AG09319 (cell line): Measurements from ENCODE around the gene VCP.

ENCODE experiments used
- DNase-seq: peaks from one replicate; pipeline ENCODE4 v3.0.0-alpha.2; 2010; ENCODE audit warnings: low read depth; ENCODE audit errors: extremely low read depth
- TF ChIP-seq, protein P1 (sequence below): IDR thresholded peaks from 2 replicates; pipeline ENCODE4 v1.5.1; 2011; ENCODE audit warnings: low read depth, mild to moderate bottlenecking, inconsistent platforms, low read length, moderate library complexity

The VCP gene

GRCh38 chr9:35071814-35072460 is 488 bp downstream of the VCP start:
- DNase-seq: peak; percentile 70
- TF ChIP-seq, protein P1, sequence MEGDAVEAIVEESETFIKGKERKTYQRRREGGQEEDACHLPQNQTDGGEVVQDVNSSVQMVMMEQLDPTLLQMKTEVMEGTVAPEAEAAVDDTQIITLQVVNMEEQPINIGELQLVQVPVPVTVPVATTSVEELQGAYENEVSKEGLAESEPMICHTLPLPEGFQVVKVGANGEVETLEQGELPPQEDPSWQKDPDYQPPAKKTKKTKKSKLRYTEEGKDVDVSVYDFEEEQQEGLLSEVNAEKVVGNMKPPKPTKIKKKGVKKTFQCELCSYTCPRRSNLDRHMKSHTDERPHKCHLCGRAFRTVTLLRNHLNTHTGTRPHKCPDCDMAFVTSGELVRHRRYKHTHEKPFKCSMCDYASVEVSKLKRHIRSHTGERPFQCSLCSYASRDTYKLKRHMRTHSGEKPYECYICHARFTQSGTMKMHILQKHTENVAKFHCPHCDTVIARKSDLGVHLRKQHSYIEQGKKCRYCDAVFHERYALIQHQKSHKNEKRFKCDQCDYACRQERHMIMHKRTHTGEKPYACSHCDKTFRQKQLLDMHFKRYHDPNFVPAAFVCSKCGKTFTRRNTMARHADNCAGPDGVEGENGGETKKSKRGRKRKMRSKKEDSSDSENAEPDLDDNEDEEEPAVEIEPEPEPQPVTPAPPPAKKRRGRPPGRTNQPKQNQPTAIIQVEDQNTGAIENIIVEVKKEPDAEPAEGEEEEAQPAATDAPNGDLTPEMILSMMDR: peak; percentile 31

- TF ChIP-seq, protein P1: no peak
- no peak for DNase-seq
Measured at GRCh38 chr9:35070823-35071813, 1.3 kb downstream of the VCP start.

GRCh38 chr9:35069020-35069419 is 3.4 kb downstream of the VCP start:
- DNase-seq: no peak
- TF ChIP-seq, protein P1: no peak

- TF ChIP-seq, protein P1: no peak
- DNase-seq: no peak
Measured at GRCh38 chr9:35067056-35067455, 5.4 kb downstream of the VCP start.

DNA sequence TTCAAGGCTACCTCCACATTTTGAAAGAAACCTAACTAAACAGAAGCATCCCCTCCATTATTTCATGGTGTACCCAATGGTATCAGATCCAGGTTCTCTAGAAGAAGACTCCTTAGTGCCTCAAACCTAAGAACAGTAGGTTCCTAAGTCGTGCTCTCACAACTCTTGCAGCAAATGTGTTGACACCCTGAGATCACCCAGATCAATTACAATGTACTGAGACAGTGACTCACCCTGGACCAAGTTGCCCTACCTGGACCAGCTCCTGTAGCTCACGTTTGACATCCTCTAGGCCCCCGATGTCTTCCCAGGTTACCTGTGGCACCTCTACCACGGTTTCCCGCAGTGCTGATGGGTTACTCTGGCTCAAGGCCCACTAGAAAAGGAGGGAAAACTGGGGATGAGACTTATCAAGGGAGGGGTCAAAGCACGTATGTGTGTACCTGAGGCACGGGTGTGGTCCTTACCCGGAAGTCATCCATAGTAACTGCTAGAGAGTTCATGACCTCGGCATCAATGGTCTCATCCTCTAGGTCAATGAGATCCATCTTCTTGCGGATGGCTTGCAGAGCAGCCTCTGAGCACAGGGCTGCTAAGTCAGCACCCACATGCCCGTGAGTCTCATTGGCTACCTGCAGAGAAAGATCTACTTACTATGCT is 11.7 kb downstream of the VCP start:
- TF ChIP-seq, protein P1: no peak
- DNase-seq: no peak

DNA sequence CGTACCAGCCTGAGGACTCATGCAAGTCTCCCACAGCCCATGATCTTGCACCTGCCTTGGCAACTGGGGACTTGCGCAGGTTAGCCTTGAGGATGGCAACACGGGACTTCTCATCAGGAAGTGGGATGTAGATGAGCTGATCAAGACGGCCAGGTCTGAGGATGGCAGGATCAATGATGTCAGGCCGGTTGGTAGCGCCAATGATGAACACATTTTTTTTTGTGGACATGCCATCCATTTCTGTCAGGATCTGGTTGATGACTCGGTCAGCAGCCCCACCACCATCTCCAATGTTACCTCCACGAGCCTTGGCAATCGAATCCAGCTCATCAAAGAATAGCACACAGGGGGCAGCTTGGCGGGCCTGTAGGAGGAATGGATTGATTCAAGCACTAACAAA is 13.0 kb downstream of the VCP start:
- DNase-seq: no peak
- TF ChIP-seq, protein P1: no peak

- TF ChIP-seq, protein P1: no peak
- DNase-seq: no peak
Measured at GRCh38 chr9:35057271-35057620, 15.2 kb downstream of the VCP start.
